GM21737 (cell line): Measurements from ENCODE around the gene FSTL4.
"Not testable (repeated sequence)": the region's sequence is repeated elsewhere in the genome, so short reads cannot be mapped to it uniquely, and the experiment has no call there.

ENCODE experiments used
- ATAC-seq: cut with Tn5 transposase; IDR thresholded peaks from one replicate; pipeline ENCODE4 v1.9.1; 2021; ENCODE audit warnings: mild to moderate bottlenecking, moderate library complexity; ENCODE audit not compliant: unreplicated experiment

Gene FSTL4

DNA sequence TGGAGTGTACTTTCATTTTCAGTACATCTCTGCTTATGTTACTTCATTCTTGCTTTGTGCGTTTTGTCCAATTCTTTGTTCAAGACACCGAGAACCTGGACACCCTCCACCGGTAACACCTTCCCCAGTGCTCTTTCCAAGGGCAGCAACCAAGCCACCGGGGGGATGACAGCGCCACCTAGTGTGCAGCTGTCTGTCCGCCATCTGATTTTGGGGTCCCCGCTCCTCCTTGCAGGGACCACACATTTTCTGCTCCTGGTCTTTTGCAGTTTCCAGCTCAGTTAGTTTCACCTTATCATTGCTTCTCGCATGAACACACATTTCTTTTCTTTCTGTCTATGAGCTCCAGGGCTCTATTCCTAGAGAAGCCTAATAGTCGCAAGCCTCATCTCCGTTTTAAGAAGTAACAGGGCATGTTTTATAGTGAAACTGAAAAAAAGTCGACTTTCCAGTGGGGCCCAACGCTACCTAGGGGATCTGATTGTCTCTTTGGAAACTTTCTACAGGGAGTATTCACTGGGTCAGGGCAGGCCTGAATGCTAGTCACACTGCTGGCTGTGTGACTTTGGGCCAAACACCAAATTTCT is 152.1 kb downstream of the FSTL4 start:
- ATAC-seq = no peak

GRCh38 chr5:133459474-133460160 is 152.7 kb downstream of the FSTL4 start:
- ATAC-seq = no peak

GRCh38 chr5:133458435-133458834 is 153.9 kb downstream of the FSTL4 start:
- ATAC-seq = no peak

GRCh38 chr5:133457439-133458355 is 154.6 kb downstream of the FSTL4 start:
- ATAC-seq = no peak

GRCh38 chr5:133456933-133457402 is 155.4 kb downstream of the FSTL4 start:
- no peak for ATAC-seq

DNA sequence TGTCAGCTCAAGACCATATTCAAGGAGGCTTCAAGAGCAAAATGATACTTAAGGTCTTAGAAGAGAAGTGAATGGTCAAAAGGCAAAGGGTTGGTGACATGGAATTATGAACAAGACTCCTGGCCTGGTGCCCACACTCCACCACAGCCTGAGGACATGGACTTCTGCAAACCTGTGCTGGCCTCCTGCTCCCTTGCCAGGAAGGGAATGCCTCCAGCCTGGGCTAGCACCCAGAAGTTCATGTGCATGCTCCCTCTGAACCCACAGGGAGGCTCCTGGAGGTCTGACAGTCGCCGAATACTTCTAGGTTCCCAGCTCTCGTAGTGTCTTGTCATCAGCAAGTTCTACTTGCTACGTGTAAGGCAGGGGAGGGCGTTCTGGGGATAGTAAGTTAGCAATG is 156.7 kb downstream of the FSTL4 start:
- no peak for ATAC-seq

- ATAC-seq = no peak
Measured at GRCh38 chr5:133454442-133454841, 157.9 kb downstream of the FSTL4 start.

DNA sequence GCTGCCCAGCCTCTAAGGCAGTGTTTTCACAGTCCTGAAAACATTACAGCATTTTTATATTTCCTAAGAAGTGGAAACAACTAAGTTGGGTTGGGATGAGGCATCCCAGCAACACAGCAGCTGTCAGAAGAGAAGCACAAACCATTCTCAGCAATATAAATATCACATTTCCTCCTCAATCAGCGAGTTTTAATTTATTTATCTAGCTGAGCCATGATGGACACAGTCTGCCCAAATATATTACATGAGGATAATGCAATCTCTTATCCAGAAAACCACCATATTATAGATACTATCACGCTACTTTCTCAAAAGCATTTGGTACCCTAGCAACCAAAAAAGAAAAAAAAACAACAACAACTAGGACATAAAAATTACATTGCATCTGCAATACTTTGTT is 158.5 kb downstream of the FSTL4 start:
- ATAC-seq = no peak

- ATAC-seq = no peak
Measured at GRCh38 chr5:133453084-133453780, 159.1 kb downstream of the FSTL4 start.

DNA sequence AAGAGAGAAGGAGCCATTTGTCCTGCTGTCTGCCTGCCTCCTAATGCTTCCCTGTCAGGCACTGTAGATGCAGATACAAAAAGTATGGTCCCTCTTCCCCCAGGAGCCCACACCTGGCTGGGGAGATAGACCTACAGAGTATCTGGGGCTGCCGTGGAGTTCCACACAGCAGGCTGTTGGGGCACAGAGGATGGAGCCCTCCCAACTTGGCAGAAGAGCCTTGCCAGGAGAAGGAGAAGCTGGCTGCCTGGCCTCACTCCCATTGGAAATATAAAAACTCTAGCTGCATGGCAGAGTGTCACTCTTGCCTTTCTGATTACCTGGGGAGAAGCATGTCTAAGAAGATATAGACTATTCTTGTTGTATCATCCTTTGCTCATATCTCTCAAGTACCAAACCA is 160.4 kb downstream of the FSTL4 start:
- no peak for ATAC-seq

- ATAC-seq = no peak
Measured at GRCh38 chr5:133450286-133450685, 162.1 kb downstream of the FSTL4 start.

- ATAC-seq = no peak
Measured at GRCh38 chr5:133449181-133449580, 163.2 kb downstream of the FSTL4 start.

DNA sequence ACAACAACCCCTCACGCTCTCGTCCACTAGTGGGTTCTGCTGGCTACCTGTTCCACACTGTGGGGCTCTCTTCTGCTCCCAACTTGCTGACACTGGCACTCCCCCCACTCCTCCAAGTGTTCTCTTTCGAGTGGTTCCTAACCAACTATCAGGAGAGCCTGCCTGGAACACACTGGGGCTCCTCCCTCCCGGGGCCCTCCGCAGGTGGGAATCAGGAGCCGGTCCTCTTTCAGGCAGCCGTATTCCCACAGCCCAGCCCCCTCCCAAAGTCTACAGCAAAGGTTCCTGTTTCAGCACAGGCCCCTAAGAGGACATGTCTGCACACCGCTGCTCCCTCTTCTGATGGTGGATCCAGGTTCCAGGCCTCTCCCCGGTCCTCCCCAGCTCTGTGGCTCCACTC is 165.9 kb downstream of the FSTL4 start:
- ATAC-seq = no peak

- no peak for ATAC-seq
Measured at GRCh38 chr5:133445744-133446143, 166.6 kb downstream of the FSTL4 start.

DNA sequence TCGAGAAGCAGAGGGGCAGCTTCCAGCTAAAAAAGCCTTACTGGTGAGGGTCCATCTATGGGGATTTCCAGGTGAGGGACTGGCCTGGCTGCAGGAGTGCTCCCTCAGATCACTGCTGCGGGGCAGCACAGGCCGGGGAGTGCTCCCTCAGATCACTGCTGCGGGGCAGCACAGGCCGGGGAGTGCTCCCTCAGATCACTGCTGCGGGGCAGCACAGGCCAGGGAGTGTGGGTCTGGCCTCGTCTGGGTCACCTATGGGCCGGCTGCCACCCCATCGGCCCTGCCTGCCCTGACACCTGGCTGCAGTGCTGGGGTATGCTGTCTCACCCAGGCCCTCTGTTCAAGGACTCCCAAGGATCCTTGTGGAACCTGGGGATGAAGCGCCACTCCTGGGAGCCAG is 167.1 kb downstream of the FSTL4 start:
- not testable (repeated sequence) for ATAC-seq

GRCh38 chr5:133444711-133445110 is 167.6 kb downstream of the FSTL4 start:
- no peak for ATAC-seq

GRCh38 chr5:133441166-133441815 is 171.1 kb downstream of the FSTL4 start:
- no peak for ATAC-seq

DNA sequence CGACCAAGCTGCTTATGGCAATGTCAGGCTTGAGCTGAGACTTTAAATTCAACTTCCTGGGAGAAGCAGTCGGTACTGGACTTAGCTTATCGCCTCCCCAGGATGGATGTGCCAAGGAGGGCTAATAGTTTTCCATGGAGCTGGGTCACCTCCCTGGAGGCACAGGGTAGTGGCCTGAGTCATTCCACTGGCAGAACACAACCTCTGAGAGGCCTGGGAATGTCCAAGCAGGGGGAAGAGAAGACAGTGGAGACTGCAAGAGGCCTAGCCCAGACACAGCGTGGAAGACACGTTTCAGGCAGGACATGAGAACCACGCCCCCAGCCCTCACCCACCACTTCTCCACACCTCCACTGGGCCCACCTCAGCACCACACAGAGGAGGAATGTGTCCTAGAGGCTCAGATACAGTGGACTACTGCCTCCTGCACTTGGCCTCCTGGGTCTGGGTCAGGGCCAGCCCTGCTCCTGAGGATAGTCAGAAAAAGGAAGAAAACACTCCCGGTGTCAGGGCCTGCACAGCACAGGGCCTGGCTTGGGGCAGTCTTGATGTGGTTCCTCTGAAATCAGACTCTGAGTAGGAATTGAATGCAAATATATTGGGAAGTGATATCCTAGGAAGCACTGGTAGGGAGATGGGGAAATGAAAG is 171.8 kb downstream of the FSTL4 start:
- no peak for ATAC-seq

- no peak for ATAC-seq
Measured at GRCh38 chr5:133439859-133440258, 172.5 kb downstream of the FSTL4 start.

- ATAC-seq = no peak
Measured at GRCh38 chr5:133438487-133438886, 173.9 kb downstream of the FSTL4 start.
